ENCODE data around the gene ANGEL1. TPM values are rescaled to one million over a fixed set of nuclear protein-coding genes. Genes with fewer than 3 reads are reported as not detected.

ANGEL1 gene
- total RNA-seq, 4 donors from 2014 or later: 11.8 to 18.8 (median 16.3) TPM

DNA sequence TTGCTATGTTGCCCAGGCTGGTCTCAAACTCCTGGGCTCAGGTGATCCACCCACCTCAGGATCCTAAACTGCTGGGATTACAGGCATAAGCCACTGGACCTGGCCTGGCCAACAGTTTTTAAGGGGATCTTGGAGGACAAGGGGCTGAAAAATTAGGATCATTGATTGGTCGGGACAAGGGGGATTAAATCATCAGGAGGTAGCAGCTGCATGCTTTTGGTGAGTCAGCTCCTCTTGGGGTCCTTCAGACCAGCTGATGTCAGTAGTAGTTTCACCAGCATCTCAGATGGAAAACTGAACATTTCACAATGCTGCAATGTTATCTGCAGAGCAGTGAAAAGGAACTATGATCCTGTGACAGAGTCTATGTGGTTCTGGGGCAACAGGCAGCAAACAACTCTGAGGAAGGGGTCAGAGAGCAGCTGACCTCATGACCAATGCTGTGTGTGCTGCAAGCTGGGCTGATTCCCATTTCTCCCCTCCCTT lies 19.9 kb upstream of the ANGEL1 start:
- no peak for DNase-seq (ENCODE audit: low spot score)
- ATAC-seq (ENCODE audit: low FRiP score): no peak
- TF ChIP-seq, protein P1, sequence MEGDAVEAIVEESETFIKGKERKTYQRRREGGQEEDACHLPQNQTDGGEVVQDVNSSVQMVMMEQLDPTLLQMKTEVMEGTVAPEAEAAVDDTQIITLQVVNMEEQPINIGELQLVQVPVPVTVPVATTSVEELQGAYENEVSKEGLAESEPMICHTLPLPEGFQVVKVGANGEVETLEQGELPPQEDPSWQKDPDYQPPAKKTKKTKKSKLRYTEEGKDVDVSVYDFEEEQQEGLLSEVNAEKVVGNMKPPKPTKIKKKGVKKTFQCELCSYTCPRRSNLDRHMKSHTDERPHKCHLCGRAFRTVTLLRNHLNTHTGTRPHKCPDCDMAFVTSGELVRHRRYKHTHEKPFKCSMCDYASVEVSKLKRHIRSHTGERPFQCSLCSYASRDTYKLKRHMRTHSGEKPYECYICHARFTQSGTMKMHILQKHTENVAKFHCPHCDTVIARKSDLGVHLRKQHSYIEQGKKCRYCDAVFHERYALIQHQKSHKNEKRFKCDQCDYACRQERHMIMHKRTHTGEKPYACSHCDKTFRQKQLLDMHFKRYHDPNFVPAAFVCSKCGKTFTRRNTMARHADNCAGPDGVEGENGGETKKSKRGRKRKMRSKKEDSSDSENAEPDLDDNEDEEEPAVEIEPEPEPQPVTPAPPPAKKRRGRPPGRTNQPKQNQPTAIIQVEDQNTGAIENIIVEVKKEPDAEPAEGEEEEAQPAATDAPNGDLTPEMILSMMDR (IDR thresholded peaks at IDR 0.05): no peak

- ATAC-seq (ENCODE audit: low FRiP score): no peak
- TF ChIP-seq, protein P1 (IDR thresholded peaks at IDR 0.05): no peak
- no peak for DNase-seq (ENCODE audit: low spot score)
These were observed 17.9 kb upstream of the ANGEL1 start for GRCh38 chr14:76830556-76830955.

GRCh38 chr14:76829650-76830421 lies 17.2 kb upstream of the ANGEL1 start:
- DNase-seq (ENCODE audit: low spot score) (no peak), ATAC-seq (ENCODE audit: low FRiP score) (no peak)
- TF ChIP-seq, protein P1 (IDR thresholded peaks at IDR 0.05): no peak

- TF ChIP-seq, protein P1 (IDR thresholded peaks at IDR 0.05): no peak
- ATAC-seq (ENCODE audit: low FRiP score) (no peak), DNase-seq (ENCODE audit: low spot score) (no peak)
These were observed 16.3 kb upstream of the ANGEL1 start for GRCh38 chr14:76829013-76829365.

DNA sequence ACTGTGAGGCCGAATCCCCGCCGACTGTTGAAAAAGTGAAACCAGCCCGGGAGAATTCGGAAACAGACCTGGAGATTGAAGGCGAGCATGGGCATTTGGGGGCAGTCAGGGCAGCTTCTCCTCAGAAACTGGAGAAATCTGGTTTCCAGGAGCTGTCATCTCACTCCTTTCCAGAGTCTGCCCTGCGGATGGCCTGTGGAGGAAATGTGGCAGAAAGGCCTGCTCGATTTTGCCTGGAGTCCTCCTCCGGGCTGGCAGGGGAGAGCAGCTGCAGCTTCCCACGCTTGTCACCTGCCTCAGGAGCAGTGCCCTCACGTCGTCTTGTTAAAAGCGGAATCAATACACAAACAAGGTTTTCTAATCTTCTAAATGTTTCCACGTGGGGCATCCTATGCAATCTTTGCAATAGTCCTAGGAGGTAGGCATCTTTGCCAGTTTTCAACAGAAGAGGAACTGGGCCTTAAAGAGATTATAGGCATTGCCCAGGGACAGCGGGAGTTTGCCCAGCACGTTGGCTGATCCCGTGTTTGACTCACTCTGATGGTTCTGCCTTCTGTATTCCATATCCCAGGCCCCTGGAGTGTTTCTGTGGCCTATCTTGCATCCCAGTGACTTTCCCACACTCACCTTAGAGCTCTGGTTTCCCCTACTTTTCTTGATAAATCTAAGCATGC lies 15.8 kb upstream of the ANGEL1 start:
- TF ChIP-seq, protein P1 (IDR thresholded peaks at IDR 0.05): no peak
- ATAC-seq (ENCODE audit: low FRiP score) (no peak), DNase-seq (ENCODE audit: low spot score) (no peak)

DNA sequence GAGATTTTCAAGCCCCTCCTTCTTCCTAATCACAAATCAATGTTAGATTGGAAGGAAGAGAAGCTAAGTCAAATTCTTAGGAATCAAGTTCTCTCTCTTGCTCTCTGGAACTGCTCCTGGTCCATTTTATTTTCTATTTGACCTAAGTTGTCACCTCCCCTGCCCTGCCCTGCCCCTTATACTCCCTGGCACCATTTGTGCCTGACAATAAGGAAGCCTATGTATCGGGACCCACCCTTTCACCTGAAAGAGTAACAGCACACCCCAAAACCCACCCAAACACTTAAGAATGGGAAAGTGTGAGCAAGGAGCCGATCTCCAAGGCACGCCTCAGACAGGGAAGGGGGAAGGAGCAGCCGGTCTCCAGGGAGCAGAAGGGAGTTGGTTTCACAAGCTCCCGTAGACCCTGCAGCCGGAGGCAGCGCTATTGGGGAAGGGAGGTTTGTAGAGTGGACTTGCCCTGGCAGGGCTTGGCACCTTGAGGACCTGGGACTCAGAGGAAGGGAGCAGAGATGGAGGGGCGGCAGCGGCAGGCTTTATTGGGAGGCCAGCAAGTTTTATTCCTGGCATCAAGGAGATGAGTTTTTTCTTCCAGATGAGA lies 15.1 kb upstream of the ANGEL1 start:
- ATAC-seq (ENCODE audit: low FRiP score) (no peak), DNase-seq (ENCODE audit: low spot score) (no peak)
- TF ChIP-seq, protein P1 (IDR thresholded peaks at IDR 0.05): no peak

All from omental fat pad (tissue), 4 donors.